GM19328 (cell line): ENCODE results near the gene CCDC152.
"Not testable (repeated sequence)": the region's sequence is repeated elsewhere in the genome, so short reads cannot be mapped to it uniquely, and the experiment has no call there.

Experiments
- ATAC-seq: cut with Tn5 transposase; IDR thresholded peaks from one replicate; pipeline ENCODE4 v1.9.1; 2021; ENCODE audit warnings: mild to moderate bottlenecking, moderate library complexity; ENCODE audit not compliant: unreplicated experiment

The CCDC152 gene

DNA sequence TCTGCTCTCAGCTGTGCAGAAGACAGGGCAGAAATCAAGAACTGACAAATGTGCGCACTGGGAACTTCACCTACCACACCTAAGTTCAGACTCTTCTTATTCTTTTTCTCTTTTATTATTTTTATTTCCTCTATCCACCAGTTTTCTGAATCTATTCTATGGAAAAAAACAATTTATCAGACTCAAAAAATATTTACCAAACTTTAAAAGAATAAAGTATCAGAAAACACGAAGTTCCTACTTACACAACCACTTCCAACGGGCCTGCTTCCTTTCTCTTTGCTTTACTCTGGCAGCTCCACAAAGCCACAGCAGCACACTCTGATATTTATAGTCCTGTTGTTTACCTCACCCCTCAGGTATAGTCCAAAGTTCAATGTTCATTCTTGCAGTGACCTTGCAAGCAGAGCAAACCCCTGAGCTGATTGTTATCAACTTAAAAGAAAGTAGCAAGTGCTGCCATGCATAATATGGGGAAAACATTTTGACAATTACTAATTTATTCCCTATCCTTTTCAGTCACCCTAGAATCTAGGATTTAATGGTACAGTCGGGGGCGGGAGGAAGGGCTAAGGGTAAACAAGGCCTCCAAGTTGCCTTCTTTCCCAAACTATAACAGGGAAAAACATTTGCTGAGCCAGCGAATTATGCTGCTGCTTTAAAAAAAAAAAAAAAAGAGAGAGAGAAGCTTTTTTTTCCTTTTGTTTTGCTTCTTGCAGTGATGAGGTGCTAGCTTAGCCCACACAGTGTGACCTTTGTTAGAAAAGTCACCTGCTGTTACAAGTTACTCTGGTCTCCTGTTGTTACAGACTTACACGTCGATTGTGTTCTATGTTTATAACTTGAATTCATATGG is 55.2 kb downstream of the CCDC152 start, which contains the start of gene SELENOP:
Gene SELENOP (minus strand): TSS at position 302 of the 856 bp plus-strand sequence. CDS start 3,539 bp downstream, outside the sequence.
- ATAC-seq, result no peak

DNA sequence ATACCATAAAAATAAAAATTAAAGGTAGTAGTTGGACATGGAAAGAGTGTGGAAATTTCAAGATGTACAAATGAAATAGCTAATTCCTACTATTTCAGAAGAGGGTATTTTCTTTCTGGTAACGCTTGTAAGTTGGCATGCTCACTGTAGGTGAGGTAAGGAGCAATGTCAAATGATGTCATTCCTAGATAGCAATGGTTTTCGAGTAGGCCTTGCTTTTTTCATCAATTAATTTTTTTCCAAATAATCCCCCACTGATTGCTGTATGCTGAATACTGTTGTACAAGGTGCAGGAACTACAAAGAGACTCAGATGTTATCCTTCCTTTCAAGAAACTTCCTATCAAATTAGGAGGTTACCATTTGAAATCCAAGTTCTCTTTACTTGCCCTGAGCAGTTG is 56.0 kb downstream of the CCDC152 start:
- no peak for ATAC-seq

DNA sequence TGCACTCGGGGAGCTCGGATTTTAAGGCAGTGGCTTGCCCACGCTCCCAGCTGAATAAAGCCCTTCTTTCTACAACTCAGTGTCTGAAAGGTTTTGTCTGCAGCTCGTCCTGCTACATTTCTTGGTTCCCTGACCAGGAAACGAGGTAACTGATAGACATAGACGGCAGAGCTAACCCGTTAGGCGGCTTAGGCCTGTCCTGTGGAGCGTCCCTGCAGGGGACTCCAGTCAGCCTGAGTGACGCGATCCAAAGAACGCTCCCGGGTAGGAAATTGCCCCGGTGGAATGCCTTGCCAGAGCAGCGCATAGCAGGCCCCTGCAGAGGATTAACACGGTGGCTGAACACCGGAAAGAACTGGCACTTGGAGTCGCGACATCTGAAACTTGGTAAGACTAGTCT is 56.9 kb downstream of the CCDC152 start:
- no peak for ATAC-seq

DNA sequence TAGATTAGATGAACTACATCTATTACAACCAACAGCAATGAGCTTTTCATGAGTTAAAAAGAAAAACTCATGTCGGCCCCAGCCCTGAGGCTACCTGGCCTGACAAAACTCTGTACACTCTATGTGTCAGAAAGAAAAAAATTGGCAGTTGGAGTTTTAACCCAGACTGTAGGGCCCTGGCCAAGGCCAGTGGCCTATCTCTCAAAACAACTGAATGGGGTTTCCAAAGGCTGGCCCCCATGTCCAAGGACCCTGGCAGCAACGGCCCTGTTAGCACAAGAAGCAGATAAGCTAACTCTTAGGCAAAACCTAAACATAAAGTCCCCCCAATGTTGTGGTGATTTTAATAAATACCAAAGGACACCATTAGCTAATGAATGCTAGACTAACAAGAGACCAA is 59.9 kb downstream of the CCDC152 start:
- not testable (repeated sequence) for ATAC-seq

DNA sequence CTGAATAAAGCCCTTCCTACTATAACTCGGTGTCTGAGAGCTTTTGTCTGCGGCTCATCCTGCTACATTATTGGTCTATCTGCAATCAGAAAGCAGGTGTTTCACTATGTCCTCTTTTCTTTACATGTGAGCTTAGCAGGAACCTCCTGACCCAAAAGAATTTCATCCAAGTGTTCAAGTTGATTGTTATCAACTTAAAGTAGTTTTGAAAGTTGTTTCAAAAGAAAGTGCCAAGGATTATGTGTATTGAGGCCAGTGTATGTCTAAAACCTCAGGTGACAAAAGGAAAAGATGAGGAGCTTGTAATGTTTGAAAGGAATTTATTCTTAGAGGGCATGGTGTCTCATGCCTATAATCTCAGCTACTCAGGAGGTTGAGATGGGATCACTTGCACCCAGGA is 63.1 kb downstream of the CCDC152 start:
- ATAC-seq, result no peak

DNA sequence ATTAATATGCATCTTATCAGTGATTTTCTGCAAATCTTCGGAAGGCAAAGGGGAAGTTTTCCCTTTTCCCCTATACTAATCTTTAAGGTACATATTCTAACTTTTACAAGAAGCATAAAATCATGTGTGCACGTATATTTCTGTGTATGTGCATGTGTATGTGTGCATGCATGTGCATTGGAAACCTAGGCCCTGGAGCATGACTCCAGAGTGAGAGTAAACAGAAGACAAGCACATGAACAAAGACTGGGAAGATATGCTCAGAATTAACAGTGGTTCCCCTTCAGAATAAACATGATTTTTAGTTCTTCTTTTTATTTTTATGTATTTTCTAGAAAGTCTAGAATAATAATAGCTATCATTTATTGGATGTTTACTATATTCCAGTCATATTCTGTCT is 65.9 kb downstream of the CCDC152 start:
- no peak for ATAC-seq

DNA sequence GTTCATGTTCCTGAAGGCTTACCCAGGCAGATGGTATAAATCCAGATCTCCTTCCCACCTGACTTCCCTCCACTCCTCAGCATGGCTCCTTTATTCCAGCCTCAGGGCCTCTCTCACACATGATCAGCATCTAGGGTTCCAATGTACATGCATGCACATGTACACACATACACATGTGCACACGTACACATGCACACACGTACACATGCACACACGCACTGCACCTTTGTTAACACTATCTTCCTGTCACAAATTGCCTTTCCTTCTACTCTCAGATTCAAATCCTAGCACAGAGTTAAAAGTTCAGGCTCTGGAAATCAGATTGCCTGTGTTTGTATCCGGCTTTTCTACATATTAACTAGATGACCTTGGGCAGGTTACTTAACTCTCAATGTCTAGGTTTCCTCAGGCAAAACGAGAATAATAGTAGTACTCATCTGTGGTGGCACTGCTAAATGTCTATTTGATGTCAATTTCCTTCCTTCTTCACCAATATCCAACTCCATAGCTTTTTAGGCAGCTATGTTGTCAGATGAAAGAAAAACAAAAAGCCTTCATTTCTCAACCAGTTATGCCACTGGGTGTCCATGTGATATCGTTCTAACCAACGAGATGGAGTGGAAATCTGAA is 67.8 kb downstream of the CCDC152 start:
- no peak for ATAC-seq

DNA sequence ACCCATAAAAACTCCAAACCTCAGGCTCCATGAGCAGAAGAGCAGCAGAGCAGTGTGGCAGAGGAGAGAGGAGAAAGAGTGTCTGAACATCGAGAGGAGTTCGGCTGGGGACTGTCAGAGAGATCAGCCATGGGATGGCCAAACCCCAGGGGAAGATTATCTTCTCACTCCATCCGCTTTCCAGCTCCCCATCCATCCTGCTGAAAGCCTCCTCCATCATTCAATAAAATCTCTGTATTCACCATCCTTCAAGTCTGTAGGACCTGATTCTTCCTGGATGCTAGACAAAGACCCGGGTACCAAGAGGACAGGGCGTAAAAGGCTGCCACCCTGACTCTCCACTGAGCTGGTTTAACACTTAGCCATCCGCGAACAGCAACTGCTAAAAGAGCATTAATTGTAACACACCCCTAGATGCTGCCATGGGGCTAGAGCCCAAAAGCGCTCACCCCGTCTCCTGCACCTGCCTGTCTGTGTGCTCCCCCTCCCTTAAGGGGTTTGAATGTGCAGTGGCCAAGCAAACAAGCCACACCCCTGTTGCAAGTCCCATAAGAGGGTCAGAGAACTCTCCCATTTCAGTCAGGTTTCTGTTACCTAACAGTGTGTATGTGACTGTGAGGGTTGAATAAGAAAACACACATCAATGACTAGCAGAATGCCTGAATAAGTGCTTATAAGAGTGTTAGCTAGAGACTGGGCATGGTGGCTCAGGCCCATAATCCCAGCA is 69.0 kb downstream of the CCDC152 start:
- ATAC-seq, result no peak

DNA sequence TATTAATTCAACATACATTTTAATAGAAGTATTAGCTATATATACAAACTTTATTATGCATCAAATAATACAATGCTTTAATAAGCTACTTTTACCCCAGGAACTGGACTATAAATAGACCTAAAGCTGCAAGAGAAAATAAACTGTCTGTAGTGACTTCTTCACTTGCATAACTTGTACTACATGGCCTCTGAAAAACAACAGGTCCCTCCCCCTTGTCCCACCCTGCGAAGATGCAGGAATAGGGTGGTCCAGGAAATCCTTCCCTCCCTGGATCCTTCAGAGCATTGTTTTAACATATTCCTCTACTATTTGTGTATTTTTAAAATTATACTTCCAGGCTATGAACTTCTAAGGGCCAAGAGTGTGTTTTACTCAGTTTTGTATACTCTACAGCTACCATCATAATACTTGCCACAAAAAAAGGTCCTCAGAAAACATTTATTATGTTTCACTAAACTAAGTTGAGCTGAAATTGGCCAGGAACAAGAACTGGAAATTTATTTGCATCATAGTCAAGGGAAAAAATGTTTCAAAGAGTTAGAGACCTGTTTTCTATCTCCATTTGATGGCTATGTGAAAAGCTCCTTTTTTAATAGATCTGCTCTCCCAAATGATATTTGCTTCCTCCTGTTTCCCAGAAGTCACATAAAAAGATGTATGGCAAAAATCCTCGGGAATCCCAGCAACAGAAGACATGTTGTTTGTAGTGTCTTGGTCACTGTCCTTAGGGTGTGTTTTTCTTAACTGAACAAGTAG is 70.3 kb downstream of the CCDC152 start:
- no peak for ATAC-seq

DNA sequence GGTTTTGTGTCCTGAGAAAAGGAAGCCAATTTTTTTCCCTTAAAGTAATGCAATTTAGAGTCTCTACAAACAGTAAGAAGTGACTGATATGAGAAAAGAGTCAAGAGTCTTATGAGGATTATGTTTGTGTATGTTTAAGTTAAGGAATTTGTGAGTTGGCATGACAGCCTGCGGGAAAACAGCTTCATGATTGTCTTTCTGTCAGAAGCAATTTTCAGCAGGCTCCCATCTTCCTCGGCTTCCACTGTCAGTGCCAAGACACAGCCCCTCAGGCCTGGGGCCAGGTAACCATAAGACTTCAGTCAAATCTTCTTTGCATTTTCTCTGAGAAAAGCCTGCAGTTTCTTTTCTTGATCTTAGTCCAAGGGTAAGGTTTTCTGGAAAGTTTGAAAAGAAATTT is 72.1 kb downstream of the CCDC152 start:
- no peak for ATAC-seq

DNA sequence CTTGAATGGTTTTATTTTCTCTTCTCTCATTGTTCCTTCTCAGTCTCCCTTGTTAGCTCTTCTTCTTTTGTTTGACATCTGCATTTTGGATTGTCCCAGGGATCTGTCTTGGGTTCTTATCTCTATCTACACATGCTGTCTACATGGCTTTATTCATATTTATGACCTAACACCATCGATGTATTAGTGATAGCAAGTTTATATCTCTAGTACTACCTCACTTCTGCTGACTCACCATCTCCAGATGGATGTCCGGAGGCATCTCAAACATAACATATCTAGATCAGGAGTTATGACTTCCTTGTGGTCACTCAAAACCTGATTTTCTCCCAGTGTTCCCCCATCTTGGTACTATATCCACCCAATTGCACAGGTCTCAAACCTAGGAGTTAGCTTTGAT is 74.3 kb downstream of the CCDC152 start:
- no peak for ATAC-seq

DNA sequence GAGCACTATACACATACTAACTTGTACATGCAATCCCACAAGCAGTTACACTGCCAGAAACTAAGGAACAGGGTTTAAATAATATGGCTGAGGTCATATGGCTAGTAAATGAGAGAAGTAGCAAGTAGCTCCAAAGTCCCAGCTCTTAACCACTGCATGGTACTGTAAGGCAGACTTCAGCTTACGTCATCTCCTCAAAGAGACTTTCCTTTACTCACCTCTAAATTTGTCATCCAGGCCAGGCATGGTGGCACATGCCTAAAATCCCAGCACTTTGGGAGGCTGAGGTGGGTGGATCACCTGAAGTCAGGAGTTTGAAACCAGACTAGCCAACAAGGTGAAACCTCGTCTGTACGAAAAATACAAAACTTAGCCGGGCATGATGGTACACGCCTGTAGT is 75.4 kb downstream of the CCDC152 start:
- ATAC-seq, result no peak

DNA sequence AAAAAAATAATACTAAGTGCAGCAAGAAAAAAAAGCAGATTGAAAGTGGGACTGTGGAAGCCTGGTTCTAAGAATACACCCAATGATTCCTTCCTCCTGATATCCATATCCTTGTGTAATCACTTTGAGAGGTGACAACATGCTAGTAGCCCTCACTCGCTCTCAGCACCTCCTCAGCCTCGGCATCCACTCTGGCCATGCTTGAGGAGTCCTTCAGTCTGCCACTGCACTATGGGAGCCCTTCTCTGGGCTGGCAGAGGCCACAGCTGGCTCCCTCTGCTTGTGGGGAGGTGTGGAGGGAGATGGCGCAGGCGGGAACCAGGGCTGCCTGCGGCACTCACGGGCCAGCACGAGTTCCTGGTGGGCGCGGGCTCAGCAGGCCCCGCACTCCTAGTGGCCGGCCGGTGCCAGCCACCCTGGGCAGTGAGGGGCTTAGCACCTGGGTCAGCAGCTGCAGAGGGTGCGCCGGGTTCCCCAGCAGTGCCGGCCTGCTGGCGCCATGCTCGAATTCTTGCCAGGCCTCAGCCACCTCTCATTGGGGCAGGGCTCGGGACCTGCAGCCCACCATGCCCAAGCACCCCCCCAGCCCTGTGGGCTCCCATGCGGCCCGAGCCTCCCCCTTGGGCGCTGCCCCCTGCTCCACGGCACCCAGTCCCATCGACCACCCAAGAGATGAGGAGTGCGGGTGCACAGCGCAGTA is 79.6 kb downstream of the CCDC152 start:
- no peak for ATAC-seq

DNA sequence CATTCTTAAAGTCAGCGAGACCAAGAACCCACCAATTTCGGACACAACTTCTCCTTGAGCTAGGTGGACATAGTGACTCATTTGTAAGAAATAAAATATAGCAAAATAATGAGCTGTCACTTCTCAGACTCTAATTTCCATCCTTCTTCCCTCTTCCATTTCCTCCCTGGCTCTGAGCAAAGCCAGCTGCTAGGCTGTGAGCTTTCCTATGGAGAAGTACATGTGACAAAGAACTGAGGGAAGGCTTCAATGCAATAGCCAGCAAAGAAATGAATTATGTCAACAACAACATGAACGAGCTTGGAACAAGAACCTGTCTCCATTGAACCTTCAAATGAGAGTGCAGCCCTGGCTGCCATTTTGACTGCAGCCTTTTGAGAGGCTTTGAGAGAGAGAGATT is 81.0 kb downstream of the CCDC152 start:
- ATAC-seq, result no peak

DNA sequence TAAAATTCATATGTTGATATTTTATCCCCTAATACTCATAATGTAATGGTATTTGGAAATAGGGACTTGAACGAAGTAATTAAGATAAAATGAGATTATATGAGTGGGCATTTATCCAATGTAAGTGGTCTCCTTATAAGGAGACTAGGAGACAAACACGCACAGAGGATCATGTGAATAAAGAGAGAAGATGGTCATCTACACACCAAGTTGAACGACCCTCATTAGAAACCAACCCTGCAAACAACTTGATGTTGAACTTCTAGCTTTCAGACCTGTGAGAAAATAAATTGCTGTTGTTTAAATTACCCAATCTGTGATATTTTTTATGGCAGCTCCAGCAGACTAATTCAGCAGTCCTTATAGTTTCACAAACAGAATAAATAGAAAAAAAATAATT is 82.6 kb downstream of the CCDC152 start:
- no peak for ATAC-seq

DNA sequence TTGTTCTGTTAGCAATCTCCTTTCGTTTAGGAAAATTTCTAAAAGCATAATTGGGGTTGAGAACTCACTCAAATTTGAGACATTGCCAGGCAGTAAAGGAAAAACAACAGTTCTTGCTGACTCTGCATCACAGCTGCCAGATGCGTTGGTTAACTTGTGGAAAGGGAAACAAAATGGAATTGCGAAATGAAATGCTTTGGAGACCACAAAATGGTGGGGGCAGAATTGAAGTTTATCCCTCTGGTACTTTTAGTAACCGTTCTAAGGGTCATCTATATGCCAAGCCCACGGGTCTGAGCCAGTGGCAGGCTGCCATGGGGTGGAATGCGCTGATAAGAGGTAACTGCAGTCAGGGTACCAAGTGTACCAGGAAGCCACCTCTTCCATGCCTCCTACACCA is 83.7 kb downstream of the CCDC152 start:
- ATAC-seq, result no peak

DNA sequence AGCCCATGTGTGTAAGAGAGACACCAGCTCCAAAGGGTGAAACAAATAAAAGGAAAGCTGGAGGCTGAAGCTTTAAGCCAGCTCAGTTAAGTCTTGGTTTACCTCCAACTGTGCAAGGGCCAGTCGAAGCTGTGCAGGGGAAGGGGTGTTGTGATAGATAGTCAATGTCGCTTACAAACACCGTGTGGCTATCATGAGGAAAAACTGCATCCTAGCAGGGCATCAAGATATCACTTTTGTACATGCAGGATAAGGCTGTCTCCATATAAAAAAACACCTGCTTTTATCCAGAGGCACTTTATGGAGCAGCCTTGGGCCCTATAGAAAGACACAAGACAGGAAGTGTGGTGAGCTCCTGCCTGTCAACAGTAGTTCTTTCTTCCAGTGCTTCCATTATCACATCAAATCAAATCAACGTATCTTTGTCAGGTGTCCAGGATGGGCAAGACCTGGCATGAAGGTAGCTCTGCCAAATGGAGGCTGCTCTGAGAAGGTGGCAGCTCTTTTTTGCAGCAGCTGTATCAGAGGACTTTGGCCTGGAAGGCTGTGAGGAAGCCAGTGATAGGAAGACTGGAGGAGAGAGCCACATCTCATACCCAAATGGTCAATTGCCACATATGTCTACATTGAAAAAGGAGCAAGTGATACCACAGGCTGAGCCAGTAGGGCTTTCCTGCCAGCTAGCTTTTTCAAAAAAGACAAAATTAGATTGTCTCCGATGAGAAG is 84.4 kb downstream of the CCDC152 start:
- ATAC-seq, result no peak

DNA sequence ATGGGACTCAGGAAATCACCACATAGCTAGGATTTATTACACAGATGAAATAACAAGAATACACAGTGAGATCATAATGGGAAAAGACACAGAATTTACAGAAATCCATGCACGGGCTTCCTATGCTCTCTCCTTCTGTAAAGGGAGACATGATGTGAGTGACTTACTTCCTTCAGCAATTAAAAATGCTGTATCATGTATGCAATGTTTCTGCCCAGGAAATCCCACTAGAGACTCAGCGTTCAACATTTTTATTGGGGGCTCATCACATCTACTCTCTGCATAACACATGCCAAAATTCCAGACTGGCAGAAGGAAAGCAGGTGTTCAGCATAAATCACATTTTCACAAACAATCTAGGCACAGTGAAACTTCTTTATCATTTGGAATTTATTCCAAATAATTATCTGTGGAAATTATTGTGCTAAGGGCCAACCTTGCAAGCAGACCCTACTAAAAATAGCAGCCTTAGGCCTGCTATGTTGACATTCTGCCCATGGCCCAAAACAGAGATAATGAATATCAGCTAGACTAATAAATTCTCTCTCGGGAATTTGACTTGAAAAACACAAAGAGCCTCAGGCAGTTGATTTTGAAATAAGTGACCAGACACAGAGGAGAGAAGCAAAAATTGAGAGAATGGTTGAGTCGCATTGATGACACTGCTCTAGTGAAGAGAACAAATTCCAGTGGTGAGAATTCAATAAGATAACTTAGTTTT is 86.5 kb downstream of the CCDC152 start:
- no peak for ATAC-seq

DNA sequence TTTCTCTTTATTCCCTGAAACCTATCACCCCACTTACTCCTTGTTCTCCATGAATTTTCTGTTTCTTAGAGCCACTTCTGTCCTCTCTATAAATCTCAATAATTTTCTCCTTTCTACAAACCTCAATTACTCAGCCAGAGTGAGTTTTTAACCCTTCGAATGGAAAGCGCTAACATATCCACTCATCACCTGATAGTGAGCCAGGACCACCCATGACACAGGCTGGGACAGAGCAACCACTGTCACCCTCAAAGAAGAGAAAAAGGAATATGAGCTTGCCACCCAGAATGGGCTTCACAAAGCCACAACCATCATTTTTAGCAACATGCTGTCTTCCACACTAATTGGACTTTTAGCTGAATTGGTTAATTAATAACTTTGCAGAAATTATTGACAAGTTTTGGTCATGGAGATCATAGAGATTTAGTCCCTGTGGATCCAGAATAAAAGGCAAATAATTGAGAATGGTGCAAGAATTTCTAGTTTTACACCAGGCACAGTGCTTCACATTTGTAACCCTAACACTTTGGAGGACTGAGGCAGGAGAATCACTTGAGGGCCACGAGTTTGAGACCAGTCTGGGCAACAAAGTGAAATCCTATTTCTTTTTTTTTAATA is 87.2 kb downstream of the CCDC152 start:
- no peak for ATAC-seq
